Uterus (tissue), 2 donors: ENCODE measurements around the gene CST11.

ENCODE experiments used
- POLR2A ChIP-seq, 2 donors: fragments of 450-650 bp; IDR thresholded peaks; one replicate each; pipeline ENCODE4 v1.6.1; 2016; ENCODE audit warnings: antibody characterized with exemption in 2 of 2, mild to moderate bottlenecking in 1 of 2, moderate library complexity in 1 of 2
- TF ChIP-seq, protein P1 (sequence below), 4 experiments: fragments of 200-600 bp in 2 of 4; fragments of 450-650 bp in 2 of 4; sonication (generic) in 2 of 4; IDR thresholded peaks; one replicate each; pipeline ENCODE4 v1.5.1; 2016 to 2019; ENCODE audit warnings: antibody characterized with exemption in 4 of 4, mild to moderate bottlenecking in 2 of 4, moderate library complexity in 1 of 4

DNA sequence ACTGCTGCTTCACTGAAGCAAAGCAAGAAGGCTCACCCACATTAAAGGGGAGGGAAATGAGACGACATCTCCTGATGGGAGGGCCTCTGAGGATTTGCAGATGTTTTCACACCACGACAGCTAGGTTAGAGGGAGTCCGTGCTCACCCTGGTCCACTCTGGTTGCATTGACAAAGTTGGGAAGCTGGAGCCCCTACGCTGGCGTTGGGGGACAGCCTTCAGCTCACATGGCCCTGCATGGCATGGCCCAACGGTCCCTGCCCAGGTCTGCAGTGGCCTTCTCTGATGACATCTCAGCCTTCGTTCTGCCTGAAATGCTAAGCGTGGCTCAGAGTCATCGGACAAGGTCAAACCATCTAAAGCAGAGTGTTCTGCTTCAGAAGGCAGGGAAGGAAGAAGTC is 27.5 kb downstream of the CST11 start:
- TF ChIP-seq, protein P1, sequence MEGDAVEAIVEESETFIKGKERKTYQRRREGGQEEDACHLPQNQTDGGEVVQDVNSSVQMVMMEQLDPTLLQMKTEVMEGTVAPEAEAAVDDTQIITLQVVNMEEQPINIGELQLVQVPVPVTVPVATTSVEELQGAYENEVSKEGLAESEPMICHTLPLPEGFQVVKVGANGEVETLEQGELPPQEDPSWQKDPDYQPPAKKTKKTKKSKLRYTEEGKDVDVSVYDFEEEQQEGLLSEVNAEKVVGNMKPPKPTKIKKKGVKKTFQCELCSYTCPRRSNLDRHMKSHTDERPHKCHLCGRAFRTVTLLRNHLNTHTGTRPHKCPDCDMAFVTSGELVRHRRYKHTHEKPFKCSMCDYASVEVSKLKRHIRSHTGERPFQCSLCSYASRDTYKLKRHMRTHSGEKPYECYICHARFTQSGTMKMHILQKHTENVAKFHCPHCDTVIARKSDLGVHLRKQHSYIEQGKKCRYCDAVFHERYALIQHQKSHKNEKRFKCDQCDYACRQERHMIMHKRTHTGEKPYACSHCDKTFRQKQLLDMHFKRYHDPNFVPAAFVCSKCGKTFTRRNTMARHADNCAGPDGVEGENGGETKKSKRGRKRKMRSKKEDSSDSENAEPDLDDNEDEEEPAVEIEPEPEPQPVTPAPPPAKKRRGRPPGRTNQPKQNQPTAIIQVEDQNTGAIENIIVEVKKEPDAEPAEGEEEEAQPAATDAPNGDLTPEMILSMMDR (IDR thresholded peaks at IDR 0.05): no peak
- no peak for TF ChIP-seq POLR2A (IDR thresholded peaks at IDR 0.05)
